HepG2 (cell line): ENCODE results near the gene WTAP. TPM values are rescaled to one million over a fixed set of nuclear protein-coding genes. Genes with fewer than 3 reads are reported as not detected.

ENCODE experiments used
- ELF1 ChIP-seq: sonication (generic); formaldehyde crosslinking; IDR thresholded peaks from 2 replicates; pipeline ENCODE4 v1.4.0; 2020; ENCODE audit warnings: missing genetic modification reagents
- HNRNPLL ChIP-seq: fragments of 200-400 bp; formaldehyde crosslinking; IDR thresholded peaks from 2 replicates; pipeline ENCODE4 v1.6.1; 2017; ENCODE audit warnings: mild to moderate bottlenecking, low read depth, low read length; ENCODE audit not compliant: poor library complexity, severe bottlenecking
- IRX3 ChIP-seq: sonication (generic); formaldehyde crosslinking; IDR thresholded peaks from 2 replicates; pipeline ENCODE4 v1.8.1; 2023; ENCODE audit warnings: mild to moderate bottlenecking, low read depth, missing genetic modification reagents, borderline replicate concordance
- PAWR ChIP-seq: sonication (generic); formaldehyde crosslinking; IDR thresholded peaks from 2 replicates; pipeline ENCODE4 v1.4.0; 2020; ENCODE audit warnings: missing genetic modification reagents, mild to moderate bottlenecking, borderline replicate concordance
- SALL2 ChIP-seq: sonication (generic); formaldehyde crosslinking; IDR thresholded peaks from 2 replicates; pipeline ENCODE4 v1.8.1; 2023; ENCODE audit warnings: mild to moderate bottlenecking, missing genetic modification reagents, inconsistent platforms
- SRSF9 ChIP-seq: fragments of 200-400 bp; formaldehyde crosslinking; IDR thresholded peaks from 2 replicates; pipeline ENCODE4 v1.6.1; 2018; ENCODE audit warnings: borderline replicate concordance, mild to moderate bottlenecking, low read depth, low read length; ENCODE audit not compliant: insufficient read depth, poor library complexity, severe bottlenecking
- ZFX ChIP-seq: sonication (generic); formaldehyde crosslinking; IDR thresholded peaks from 2 replicates; pipeline ENCODE4 v1.4.0; 2020; ENCODE audit warnings: mild to moderate bottlenecking, low read depth, missing genetic modification reagents, moderate library complexity
- ZNF441 ChIP-seq: sonication (generic); formaldehyde crosslinking; IDR thresholded peaks from 2 replicates; pipeline ENCODE4 v1.7.0; 2021; ENCODE audit warnings: missing genetic modification reagents, borderline replicate concordance
- ZZZ3 ChIP-seq: sonication (generic); formaldehyde crosslinking; IDR thresholded peaks from 2 replicates; pipeline ENCODE4 v1.4.0; 2020; ENCODE audit warnings: missing genetic modification reagents, mild to moderate bottlenecking, borderline replicate concordance
- polyA plus RNA-seq, 8 experiments: library from polyadenylated mRNA; depleted of rRNA in 3 of 8; stranded (reverse) in 7 of 8; unstranded in 1 of 8; fragments of >200 nt; fragmentation: Illumina TruSeq in 4 of 8; extraction: Trizol in 4 of 8; gene quantifications; 2 replicates each; pipeline versions ENCODE4 v1.2.1 to v1.2.3, GENCODE V29; 2011 to 2016; ENCODE audit warnings: low read depth in 4 of 8, missing spikeins in 1 of 8, mixed read lengths in 1 of 8; ENCODE audit not compliant: insufficient read depth in 1 of 8
- total RNA-seq, 5 experiments: library from RNA; depleted of rRNA; stranded (reverse); fragments of >200 nt; fragmentation: Illumina TruSeq; extraction: Trizol; gene quantifications; 2 replicates each; pipeline ENCODE4 v1.2.3, GENCODE V29; 2016; ENCODE audit warnings: low read depth in 1 of 5
- TF ChIP-seq, protein P1 (sequence below): sonication (generic); formaldehyde crosslinking; IDR thresholded peaks from 2 replicates; pipeline ENCODE4 v1.4.0; 2020; ENCODE audit warnings: mild to moderate bottlenecking, missing genetic modification reagents
- TF ChIP-seq, protein P2 (sequence below): sonication (generic); formaldehyde crosslinking; IDR thresholded peaks from 2 replicates; pipeline ENCODE4 v1.8.0; 2022; ENCODE audit warnings: missing genetic modification reagents, low read depth, mild to moderate bottlenecking, borderline replicate concordance
- TF ChIP-seq, protein P3 (sequence below): sonication (generic); formaldehyde crosslinking; IDR thresholded peaks from 2 replicates; pipeline ENCODE4 v1.4.0; 2020; ENCODE audit warnings: mild to moderate bottlenecking, low read depth, missing genetic modification reagents
- TF ChIP-seq, protein P4 (sequence below): sonication (generic); formaldehyde crosslinking; conservative IDR thresholded peaks from 2 replicates; pipeline ENCODE4 v1.8.1; 2023; ENCODE audit warnings: missing genetic modification reagents
- TF ChIP-seq, protein P5 (sequence below): sonication (generic); formaldehyde crosslinking; IDR thresholded peaks from 2 replicates; pipeline ENCODE4 v1.8.0; 2023; ENCODE audit warnings: mild to moderate bottlenecking, missing genetic modification reagents
- TF ChIP-seq, protein P6 (sequence below): IDR thresholded peaks from 2 replicates; pipeline ENCODE4 v1.6.1; 2016; ENCODE audit warnings: low read depth

Gene WTAP
- total and polyA plus RNA-seq, 2 of the 13 experiments (the other 11 are each of a cell fraction or from before 2014, with no cell fraction given) = 31.6 to 167 TPM

DNA sequence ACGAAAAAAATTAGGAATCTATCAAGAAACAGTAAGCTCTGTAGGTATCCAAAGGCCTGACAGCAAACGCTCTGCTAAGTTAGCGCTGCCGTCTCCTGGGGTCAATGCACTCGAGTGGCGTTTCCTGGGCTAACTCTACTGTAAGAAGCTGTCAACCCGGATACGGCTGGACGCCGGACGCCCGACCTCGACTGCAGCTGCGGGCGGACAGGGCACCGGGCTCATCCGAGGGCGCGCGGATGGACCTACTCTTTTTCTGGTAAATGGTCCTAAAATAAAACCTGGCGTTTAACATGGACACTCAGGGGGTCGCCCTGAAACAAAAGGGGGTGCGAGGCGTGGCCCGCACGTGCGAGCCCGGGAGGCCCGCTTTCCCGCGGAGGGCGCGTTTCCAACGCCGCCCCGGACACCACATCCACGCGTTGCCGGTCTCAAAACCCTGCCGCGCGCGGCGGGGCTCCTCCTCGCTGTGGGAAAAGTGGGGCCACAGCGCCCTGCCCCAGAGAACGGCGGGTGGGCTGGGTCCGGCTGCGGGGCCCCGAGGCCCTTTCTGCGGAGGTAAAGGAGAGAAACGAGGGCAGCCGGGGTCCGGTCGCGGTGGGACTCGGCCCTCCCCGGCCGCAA is 61.6 kb downstream of the WTAP start (continued):
- TF ChIP-seq, protein P1, sequence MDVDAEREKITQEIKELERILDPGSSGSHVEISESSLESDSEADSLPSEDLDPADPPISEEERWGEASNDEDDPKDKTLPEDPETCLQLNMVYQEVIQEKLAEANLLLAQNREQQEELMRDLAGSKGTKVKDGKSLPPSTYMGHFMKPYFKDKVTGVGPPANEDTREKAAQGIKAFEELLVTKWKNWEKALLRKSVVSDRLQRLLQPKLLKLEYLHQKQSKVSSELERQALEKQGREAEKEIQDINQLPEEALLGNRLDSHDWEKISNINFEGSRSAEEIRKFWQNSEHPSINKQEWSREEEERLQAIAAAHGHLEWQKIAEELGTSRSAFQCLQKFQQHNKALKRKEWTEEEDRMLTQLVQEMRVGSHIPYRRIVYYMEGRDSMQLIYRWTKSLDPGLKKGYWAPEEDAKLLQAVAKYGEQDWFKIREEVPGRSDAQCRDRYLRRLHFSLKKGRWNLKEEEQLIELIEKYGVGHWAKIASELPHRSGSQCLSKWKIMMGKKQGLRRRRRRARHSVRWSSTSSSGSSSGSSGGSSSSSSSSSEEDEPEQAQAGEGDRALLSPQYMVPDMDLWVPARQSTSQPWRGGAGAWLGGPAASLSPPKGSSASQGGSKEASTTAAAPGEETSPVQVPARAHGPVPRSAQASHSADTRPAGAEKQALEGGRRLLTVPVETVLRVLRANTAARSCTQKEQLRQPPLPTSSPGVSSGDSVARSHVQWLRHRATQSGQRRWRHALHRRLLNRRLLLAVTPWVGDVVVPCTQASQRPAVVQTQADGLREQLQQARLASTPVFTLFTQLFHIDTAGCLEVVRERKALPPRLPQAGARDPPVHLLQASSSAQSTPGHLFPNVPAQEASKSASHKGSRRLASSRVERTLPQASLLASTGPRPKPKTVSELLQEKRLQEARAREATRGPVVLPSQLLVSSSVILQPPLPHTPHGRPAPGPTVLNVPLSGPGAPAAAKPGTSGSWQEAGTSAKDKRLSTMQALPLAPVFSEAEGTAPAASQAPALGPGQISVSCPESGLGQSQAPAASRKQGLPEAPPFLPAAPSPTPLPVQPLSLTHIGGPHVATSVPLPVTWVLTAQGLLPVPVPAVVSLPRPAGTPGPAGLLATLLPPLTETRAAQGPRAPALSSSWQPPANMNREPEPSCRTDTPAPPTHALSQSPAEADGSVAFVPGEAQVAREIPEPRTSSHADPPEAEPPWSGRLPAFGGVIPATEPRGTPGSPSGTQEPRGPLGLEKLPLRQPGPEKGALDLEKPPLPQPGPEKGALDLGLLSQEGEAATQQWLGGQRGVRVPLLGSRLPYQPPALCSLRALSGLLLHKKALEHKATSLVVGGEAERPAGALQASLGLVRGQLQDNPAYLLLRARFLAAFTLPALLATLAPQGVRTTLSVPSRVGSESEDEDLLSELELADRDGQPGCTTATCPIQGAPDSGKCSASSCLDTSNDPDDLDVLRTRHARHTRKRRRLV (CRISPR knock-in tag) = peak; percentile 61; the same call in 1 of the 2 replicates
- no peak for TF ChIP-seq SRSF9
- peak; percentile 61 for TF ChIP-seq ELF1 (CRISPR knock-in tag)
- TF ChIP-seq ZZZ3 (CRISPR knock-in tag) = peak; percentile 7; the same call in 1 of the 2 replicates
- no peak for TF ChIP-seq ZNF441 (CRISPR knock-in tag)
- no peak for TF ChIP-seq ZFX (CRISPR knock-in tag)
- TF ChIP-seq, protein P2, sequence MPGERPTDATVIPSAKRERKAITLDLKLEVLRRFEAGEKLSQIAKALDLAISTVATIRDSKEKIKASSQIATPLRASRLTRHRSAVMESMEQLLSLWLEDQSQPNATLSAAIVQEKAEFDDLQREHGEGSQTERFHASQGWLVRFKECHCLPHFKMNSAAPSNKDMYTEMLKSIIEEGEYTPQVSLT (CRISPR knock-in tag) = no peak
- no peak for TF ChIP-seq HNRNPLL
- TF ChIP-seq, protein P3, sequence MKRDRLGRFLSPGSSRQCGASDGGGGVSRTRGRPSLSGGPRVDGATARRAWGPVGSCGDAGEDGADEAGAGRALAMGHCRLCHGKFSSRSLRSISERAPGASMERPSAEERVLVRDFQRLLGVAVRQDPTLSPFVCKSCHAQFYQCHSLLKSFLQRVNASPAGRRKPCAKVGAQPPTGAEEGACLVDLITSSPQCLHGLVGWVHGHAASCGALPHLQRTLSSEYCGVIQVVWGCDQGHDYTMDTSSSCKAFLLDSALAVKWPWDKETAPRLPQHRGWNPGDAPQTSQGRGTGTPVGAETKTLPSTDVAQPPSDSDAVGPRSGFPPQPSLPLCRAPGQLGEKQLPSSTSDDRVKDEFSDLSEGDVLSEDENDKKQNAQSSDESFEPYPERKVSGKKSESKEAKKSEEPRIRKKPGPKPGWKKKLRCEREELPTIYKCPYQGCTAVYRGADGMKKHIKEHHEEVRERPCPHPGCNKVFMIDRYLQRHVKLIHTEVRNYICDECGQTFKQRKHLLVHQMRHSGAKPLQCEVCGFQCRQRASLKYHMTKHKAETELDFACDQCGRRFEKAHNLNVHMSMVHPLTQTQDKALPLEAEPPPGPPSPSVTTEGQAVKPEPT (CRISPR knock-in tag) = peak; percentile 48; the same call in 1 of the 2 replicates
- TF ChIP-seq, protein P4, sequence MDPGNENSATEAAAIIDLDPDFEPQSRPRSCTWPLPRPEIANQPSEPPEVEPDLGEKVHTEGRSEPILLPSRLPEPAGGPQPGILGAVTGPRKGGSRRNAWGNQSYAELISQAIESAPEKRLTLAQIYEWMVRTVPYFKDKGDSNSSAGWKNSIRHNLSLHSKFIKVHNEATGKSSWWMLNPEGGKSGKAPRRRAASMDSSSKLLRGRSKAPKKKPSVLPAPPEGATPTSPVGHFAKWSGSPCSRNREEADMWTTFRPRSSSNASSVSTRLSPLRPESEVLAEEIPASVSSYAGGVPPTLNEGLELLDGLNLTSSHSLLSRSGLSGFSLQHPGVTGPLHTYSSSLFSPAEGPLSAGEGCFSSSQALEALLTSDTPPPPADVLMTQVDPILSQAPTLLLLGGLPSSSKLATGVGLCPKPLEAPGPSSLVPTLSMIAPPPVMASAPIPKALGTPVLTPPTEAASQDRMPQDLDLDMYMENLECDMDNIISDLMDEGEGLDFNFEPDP (CRISPR knock-in tag) = no peak
- TF ChIP-seq, protein P5, sequence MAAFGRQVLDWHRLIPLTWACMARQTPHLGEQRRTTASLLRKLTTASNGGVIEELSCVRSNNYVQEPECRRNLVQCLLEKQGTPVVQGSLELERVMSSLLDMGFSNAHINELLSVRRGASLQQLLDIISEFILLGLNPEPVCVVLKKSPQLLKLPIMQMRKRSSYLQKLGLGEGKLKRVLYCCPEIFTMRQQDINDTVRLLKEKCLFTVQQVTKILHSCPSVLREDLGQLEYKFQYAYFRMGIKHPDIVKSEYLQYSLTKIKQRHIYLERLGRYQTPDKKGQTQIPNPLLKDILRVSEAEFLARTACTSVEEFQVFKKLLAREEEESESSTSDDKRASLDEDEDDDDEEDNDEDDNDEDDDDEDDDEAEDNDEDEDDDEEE = no peak
- TF ChIP-seq, protein P6, sequence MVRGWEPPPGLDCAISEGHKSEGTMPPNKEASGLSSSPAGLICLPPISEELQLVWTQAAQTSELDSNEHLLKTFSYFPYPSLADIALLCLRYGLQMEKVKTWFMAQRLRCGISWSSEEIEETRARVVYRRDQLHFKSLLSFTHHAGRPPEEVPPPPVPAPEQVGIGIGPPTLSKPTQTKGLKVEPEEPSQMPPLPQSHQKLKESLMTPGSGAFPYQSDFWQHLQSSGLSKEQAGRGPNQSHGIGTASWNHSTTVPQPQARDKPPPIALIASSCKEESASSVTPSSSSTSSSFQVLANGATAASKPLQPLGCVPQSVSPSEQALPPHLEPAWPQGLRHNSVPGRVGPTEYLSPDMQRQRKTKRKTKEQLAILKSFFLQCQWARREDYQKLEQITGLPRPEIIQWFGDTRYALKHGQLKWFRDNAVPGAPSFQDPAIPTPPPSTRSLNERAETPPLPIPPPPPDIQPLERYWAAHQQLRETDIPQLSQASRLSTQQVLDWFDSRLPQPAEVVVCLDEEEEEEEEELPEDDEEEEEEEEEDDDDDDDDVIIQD (CRISPR knock-in tag) = 0 out of 2 replicates have a peak, but pooled peaks have one; percentile 34
- TF ChIP-seq PAWR (CRISPR knock-in tag) = no peak
- TF ChIP-seq SALL2 = no peak
- TF ChIP-seq IRX3 (CRISPR knock-in tag) = 0 out of 2 replicates have a peak, but pooled peaks have one; percentile 0
